A549 (cell line): ENCODE results near the gene ESPNL. TPM values are rescaled to one million over a fixed set of nuclear protein-coding genes. Genes with fewer than 3 reads are reported as not detected.

Experiments
- ATAC-seq, 2 experiments: fragments of 200-7000 bp in 1 of 2; fragments of >200 bp in 1 of 2; cut with Nextera tagmentation in 1 of 2; cut with Tn5 transposase in 1 of 2; 3 replicates each; pipeline versions ENCODE4 v1.8.0 to v1.9.1; 2018 to 2020; ENCODE audit warnings: mild to moderate bottlenecking in 1 of 2, moderate library complexity in 1 of 2
- CTCF ChIA-PET: fragments of 300-600 bp; sonication (Branson Sonifier 250); formaldehyde crosslinking; extraction: SDS; loops from one replicate; lab custom pipeline; 2021; ENCODE audit warnings: antibody characterized with exemption, inconsistent platforms; lab: Yijun Ruan, JAX
- POLR2A ChIA-PET: fragments of 350-600 bp; formaldehyde crosslinking; extraction: SDS; loops from one replicate; lab custom pipeline; 2021; ENCODE audit warnings: antibody characterized with exemption, inconsistent platforms; lab: Yijun Ruan, JAX
- DNase-seq, 2 experiments: peaks; one replicate each; pipeline versions ENCODE4 v3.0.0 to v3.0.0-alpha.2; 2011 to 2016; ENCODE audit warnings: low read depth in 1 of 2, low spot score in 1 of 2
- FAIRE-seq: peaks from 2 replicates; lab custom pipeline; 2011; peaks lifted over from hg19 to GRCh38; lab: Jason Lieb, UNC
- H3K27ac ChIP-seq, 2 experiments: fragments of >200 bp; sonication (Bioruptor Twin); formaldehyde crosslinking; 3 replicates each; pipeline ENCODE4 v1.5.1; 2016 to 2017
- H3K4me1 ChIP-seq: fragments of >200 bp; sonication (Bioruptor Twin); formaldehyde crosslinking; 3 replicates; pipeline ENCODE4 v1.6.1; 2016
- H3K4me2 ChIP-seq: fragments of >200 bp; sonication (Bioruptor Twin); formaldehyde crosslinking; 3 replicates; pipeline ENCODE4 v1.6.1; 2016
- H3K4me3 ChIP-seq: fragments of >200 bp; sonication (Bioruptor Twin); formaldehyde crosslinking; 3 replicates; pipeline ENCODE4 v1.5.1; 2016
- H3K9me3 ChIP-seq: fragments of >200 bp; sonication (Bioruptor Twin); formaldehyde crosslinking; 3 replicates; pipeline ENCODE4 v1.6.1; 2016
- BHLHE40 ChIP-seq: IDR thresholded peaks from 2 replicates; pipeline ENCODE4 v1.6.1; 2012; ENCODE audit warnings: low read depth, low read length, inconsistent platforms
- CBX8 ChIP-seq: fragments of 200-600 bp; sonication (generic); IDR thresholded peaks from 2 replicates; pipeline ENCODE4 v1.6.1; 2016
- CHD2 ChIP-seq: fragments of 150-350 bp; IDR thresholded peaks from 2 replicates; pipeline ENCODE4 v1.6.1; 2014; ENCODE audit warnings: low read length; ENCODE audit not compliant: partially characterized antibody
- CHD4 ChIP-seq: fragments of 200-600 bp; sonication (generic); IDR thresholded peaks from 2 replicates; pipeline ENCODE4 v1.6.1; 2016; ENCODE audit warnings: antibody characterized with exemption, mild to moderate bottlenecking, borderline replicate concordance
- EHF ChIP-seq: fragments of 250-450 bp; sonication (Bioruptor Pico); IDR thresholded peaks from 2 replicates; pipeline ENCODE4 v1.5.0; 2020; ENCODE audit warnings: mild to moderate bottlenecking
- EP300 ChIP-seq, 2 experiments: fragments of >200 bp; sonication (Bioruptor Twin); formaldehyde crosslinking; IDR thresholded peaks; 2 replicates in 1 of 2; 3 replicates in 1 of 2; pipeline ENCODE4 v1.6.1; 2016 to 2017
- FOSB ChIP-seq: fragments of 250-450 bp; sonication (Bioruptor Pico); IDR thresholded peaks from 2 replicates; pipeline ENCODE4 v1.5.0; 2020; ENCODE audit warnings: mild to moderate bottlenecking, moderate library complexity
- FOSL2 ChIP-seq, 2 experiments: fragments of 450-650 bp in 1 of 2; fragments of >200 bp in 1 of 2; sonication (Bioruptor Twin) in 1 of 2; formaldehyde crosslinking; IDR thresholded peaks; 2 replicates each; pipeline versions ENCODE4 v1.5.0 to v1.6.1; 2016 to 2020; ENCODE audit warnings: mild to moderate bottlenecking in 1 of 2, moderate library complexity in 1 of 2
- HOXA7 ChIP-seq: fragments of 250-450 bp; sonication (Bioruptor Pico); IDR thresholded peaks from 2 replicates; pipeline ENCODE4 v1.5.0; 2020; ENCODE audit warnings: mild to moderate bottlenecking, moderate library complexity
- JUNB ChIP-seq: fragments of >200 bp; sonication (Bioruptor Twin); formaldehyde crosslinking; IDR thresholded peaks from 2 replicates; pipeline ENCODE4 v1.6.1; 2016
- MAFK ChIP-seq: fragments of 450-650 bp; IDR thresholded peaks from 2 replicates; pipeline ENCODE4 v1.6.1; 2014; ENCODE audit not compliant: partially characterized antibody
- MYC ChIP-seq: IDR thresholded peaks from 2 replicates; pipeline ENCODE4 v1.6.1; 2012; ENCODE audit warnings: mild to moderate bottlenecking, inconsistent platforms, low read length, improper control_type of control experiment, borderline replicate concordance
- NFE2L2 ChIP-seq: fragments of 150-350 bp; conservative IDR thresholded peaks from 2 replicates; pipeline ENCODE4 v1.6.1; 2014; ENCODE audit warnings: low read length
- POLR2A ChIP-seq: IDR thresholded peaks from 2 replicates; pipeline ENCODE4 v1.6.1; 2012; ENCODE audit warnings: mild to moderate bottlenecking, low read length
- RARB ChIP-seq: fragments of 250-450 bp; sonication (Bioruptor Pico); IDR thresholded peaks from 2 replicates; pipeline ENCODE4 v1.8.0; 2021; ENCODE audit warnings: mild to moderate bottlenecking, moderate library complexity
- RNF2 ChIP-seq: fragments of 200-600 bp; sonication (generic); IDR thresholded peaks from 2 replicates; pipeline ENCODE4 v1.6.1; 2016; ENCODE audit warnings: low read depth, mild to moderate bottlenecking, antibody characterized with exemption, moderate library complexity, borderline replicate concordance
- TFCP2L1 ChIP-seq: fragments of 250-450 bp; sonication (Bioruptor Pico); IDR thresholded peaks from 2 replicates; pipeline ENCODE4 v1.5.0; 2021; ENCODE audit warnings: mild to moderate bottlenecking
- ZC3H11A ChIP-seq: fragments of 450-650 bp; IDR thresholded peaks from 2 replicates; pipeline ENCODE4 v1.6.1; 2014; ENCODE audit warnings: antibody characterized with exemption, mild to moderate bottlenecking
- ZNF302 ChIP-seq: fragments of 250-450 bp; sonication (Bioruptor Pico); IDR thresholded peaks from 2 replicates; pipeline ENCODE4 v1.9.0; 2021; ENCODE audit warnings: inconsistent platforms, mild to moderate bottlenecking, moderate library complexity
- ZSCAN20 ChIP-seq: fragments of 250-450 bp; sonication (Bioruptor Pico); IDR thresholded peaks from 2 replicates; pipeline ENCODE4 v1.8.0; 2022; ENCODE audit warnings: mild to moderate bottlenecking, moderate library complexity
- WGBS: methylation state at CpG from one replicate; pipeline ENCODE4 v1.1.6; 2017; ENCODE audit errors: missing lambda C conversion rate; 5-methylcytosine and 5-hydroxymethylcytosine counted together
- polyA plus RNA-seq, 4 experiments: library from polyadenylated mRNA; depleted of rRNA in 3 of 4; stranded (reverse); fragments of >200 nt; fragmentation: RNase III in 1 of 4; extraction: RNeasy Plus Mini Kit Qiagen cat#74134 plus additional on column Dnase treatment in 1 of 4; gene quantifications; 2 replicates in 3 of 4; 3 replicates in 1 of 4; pipeline ENCODE4 v1.2.3, GENCODE V29; 2011 to 2017
- TF ChIP-seq, protein P1 (sequence below): fragments of >200 bp; sonication (Bioruptor Twin); formaldehyde crosslinking; IDR thresholded peaks from 3 replicates; pipeline ENCODE4 v1.5.1; 2016
- TF ChIP-seq, protein P2 (sequence below): IDR thresholded peaks from 2 replicates; pipeline ENCODE4 v1.6.1; 2012; ENCODE audit warnings: low read depth, borderline replicate concordance
- TF ChIP-seq, protein P3 (sequence below): fragments of 150-350 bp; IDR thresholded peaks from 2 replicates; pipeline ENCODE4 v1.6.1; 2014; ENCODE audit warnings: low read depth, mild to moderate bottlenecking, low read length
- TF ChIP-seq, protein P4 (sequence below): fragments of 250-450 bp; sonication (Bioruptor Pico); IDR thresholded peaks from 2 replicates; pipeline ENCODE4 v1.5.0; 2021; ENCODE audit warnings: mild to moderate bottlenecking, moderate library complexity, borderline replicate concordance
- TF ChIP-seq, protein P5 (sequence below): fragments of >200 bp; sonication (Bioruptor Twin); formaldehyde crosslinking; IDR thresholded peaks from 3 replicates; pipeline ENCODE4 v1.6.1; 2016

ESPNL gene
- polyA plus RNA-seq, 2 of the 4 experiments (the other 2 are of a cell fraction) = 0.04 to 0.22 TPM

DNA sequence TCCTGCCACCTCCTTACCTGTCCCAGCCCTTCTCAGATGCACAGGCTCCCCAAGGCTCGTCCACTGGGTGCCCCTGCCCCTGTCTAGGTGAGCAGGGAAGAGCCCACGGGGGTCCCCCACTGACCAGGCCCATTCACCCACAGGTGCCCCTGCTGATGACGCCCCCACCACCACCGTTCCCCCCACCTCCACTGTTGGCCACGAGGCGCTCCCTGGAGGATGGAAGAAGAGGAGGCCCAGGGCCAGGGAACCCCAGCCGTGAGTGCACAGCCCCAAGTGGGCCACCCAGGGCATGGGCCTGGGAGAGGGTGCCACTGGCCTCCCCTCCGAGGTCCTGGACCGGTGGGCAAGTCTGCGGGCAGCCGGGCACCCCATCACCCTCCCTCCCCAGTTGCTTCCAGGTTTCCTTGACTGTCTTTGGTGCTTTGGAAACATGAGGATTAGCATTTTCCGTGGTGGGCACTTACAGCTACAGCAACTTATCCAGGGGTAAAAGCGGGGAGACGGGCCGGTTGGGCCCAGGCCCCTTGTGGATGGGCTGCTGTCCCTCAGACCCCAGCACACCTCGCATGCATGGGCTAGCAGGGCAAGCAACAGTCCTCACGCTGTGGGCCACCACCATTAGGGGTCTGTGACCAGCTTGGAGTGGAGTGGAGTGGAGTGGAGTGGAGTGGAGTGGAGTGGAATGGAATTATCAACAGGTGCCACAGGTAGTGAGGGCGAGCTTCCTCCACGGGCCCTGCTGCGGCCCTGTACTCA, 25.2 kb downstream of the ESPNL start:
- CTCF ChIA-PET = no interaction called here
- DNase-seq = no peak
- no peak overlapping the region for H3K4me2 ChIP-seq
- H3K4me3 ChIP-seq = no peak overlapping the region
- POLR2A ChIA-PET = no interaction called here
- H3K9me3 ChIP-seq = no peaks in the 10 kb centered on the region
- no peak overlapping the region for H3K27ac ChIP-seq
- 79% methylated on average over 15 of the region's 20 CpGs for WGBS
- no peak for FAIRE-seq
- no peaks in the 10 kb centered on the region for H3K4me1 ChIP-seq
- no peak for ATAC-seq
- TF ChIP-seq POLR2A (no peak), MAFK (no peak), HOXA7 (CRISPR knock-in tag) (no peak), CHD2 (no peak), RNF2 (no peak), BHLHE40 (no peak), TFCP2L1 (no peak), RARB (no peak), MYC (no peak), EHF (CRISPR knock-in tag) (no peak), FOSL2 (IDR thresholded peaks at IDR 0.05) (no peak), FOSL2 (CRISPR knock-in tag; IDR thresholded peaks at IDR 0.05) (no peak), EP300 (IDR thresholded peaks at IDR 0.05) (no peak), NFE2L2 (no peak), ZNF302 (CRISPR knock-in tag) (no peak), CHD4 (no peak), CBX8 (no peak), ZC3H11A (no peak)
- TF ChIP-seq, protein P1, sequence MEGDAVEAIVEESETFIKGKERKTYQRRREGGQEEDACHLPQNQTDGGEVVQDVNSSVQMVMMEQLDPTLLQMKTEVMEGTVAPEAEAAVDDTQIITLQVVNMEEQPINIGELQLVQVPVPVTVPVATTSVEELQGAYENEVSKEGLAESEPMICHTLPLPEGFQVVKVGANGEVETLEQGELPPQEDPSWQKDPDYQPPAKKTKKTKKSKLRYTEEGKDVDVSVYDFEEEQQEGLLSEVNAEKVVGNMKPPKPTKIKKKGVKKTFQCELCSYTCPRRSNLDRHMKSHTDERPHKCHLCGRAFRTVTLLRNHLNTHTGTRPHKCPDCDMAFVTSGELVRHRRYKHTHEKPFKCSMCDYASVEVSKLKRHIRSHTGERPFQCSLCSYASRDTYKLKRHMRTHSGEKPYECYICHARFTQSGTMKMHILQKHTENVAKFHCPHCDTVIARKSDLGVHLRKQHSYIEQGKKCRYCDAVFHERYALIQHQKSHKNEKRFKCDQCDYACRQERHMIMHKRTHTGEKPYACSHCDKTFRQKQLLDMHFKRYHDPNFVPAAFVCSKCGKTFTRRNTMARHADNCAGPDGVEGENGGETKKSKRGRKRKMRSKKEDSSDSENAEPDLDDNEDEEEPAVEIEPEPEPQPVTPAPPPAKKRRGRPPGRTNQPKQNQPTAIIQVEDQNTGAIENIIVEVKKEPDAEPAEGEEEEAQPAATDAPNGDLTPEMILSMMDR = no peak
- TF ChIP-seq, protein P2, sequence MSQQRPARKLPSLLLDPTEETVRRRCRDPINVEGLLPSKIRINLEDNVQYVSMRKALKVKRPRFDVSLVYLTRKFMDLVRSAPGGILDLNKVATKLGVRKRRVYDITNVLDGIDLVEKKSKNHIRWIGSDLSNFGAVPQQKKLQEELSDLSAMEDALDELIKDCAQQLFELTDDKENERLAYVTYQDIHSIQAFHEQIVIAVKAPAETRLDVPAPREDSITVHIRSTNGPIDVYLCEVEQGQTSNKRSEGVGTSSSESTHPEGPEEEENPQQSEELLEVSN = no peak
- TF ChIP-seq, protein P3, sequence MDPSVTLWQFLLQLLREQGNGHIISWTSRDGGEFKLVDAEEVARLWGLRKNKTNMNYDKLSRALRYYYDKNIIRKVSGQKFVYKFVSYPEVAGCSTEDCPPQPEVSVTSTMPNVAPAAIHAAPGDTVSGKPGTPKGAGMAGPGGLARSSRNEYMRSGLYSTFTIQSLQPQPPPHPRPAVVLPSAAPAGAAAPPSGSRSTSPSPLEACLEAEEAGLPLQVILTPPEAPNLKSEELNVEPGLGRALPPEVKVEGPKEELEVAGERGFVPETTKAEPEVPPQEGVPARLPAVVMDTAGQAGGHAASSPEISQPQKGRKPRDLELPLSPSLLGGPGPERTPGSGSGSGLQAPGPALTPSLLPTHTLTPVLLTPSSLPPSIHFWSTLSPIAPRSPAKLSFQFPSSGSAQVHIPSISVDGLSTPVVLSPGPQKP = no peak

DNA sequence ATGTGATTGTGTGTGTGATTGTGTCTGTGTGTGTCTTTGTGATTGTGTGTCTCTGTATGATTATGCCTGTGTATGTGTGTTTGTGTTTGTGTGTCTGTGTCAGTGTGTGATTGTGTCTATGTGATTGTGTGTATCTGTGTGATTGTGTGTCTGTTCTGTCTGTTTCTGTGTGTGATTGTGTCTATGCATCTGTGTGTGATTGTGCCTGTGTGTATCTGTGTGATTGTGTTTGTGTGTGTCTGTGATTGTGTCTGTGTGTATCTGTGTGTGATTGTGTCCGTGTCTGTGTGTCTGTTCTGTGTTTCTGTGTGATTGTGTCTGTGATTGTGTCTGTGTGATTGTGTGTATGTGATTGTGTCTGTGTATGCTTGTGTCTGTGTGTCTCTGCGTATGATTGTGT, 26.2 kb downstream of the ESPNL start:
- FAIRE-seq = no peak
- 84% methylated on average over 2 of the region's 2 CpGs for WGBS
- TF ChIP-seq, protein P4, sequence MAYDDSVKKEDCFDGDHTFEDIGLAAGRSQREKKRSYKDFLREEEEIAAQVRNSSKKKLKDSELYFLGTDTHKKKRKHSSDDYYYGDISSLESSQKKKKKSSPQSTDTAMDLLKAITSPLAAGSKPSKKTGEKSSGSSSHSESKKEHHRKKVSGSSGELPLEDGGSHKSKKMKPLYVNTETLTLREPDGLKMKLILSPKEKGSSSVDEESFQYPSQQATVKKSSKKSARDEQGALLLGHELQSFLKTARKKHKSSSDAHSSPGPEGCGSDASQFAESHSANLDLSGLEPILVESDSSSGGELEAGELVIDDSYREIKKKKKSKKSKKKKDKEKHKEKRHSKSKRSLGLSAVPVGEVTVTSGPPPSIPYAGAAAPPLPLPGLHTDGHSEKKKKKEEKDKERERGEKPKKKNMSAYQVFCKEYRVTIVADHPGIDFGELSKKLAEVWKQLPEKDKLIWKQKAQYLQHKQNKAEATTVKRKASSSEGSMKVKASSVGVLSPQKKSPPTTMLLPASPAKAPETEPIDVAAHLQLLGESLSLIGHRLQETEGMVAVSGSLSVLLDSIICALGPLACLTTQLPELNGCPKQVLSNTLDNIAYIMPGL (CRISPR knock-in tag) = no peak
- TF ChIP-seq TFCP2L1 (no peak), ZNF302 (CRISPR knock-in tag) (no peak), FOSB (no peak), ZSCAN20 (CRISPR knock-in tag) (no peak), CHD2 (no peak), JUNB (no peak)
- TF ChIP-seq, protein P5, sequence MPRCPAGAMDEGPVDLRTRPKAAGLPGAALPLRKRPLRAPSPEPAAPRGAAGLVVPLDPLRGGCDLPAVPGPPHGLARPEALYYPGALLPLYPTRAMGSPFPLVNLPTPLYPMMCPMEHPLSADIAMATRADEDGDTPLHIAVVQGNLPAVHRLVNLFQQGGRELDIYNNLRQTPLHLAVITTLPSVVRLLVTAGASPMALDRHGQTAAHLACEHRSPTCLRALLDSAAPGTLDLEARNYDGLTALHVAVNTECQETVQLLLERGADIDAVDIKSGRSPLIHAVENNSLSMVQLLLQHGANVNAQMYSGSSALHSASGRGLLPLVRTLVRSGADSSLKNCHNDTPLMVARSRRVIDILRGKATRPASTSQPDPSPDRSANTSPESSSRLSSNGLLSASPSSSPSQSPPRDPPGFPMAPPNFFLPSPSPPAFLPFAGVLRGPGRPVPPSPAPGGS = no peak
- TF ChIP-seq, all 56 proteins: peak for 0
- CTCF ChIA-PET = no interaction called here
- DNase-seq (no peak), ATAC-seq (no peak)
- POLR2A ChIA-PET = no interaction called here
- Histone ChIP-seq H3K4me2 (no peak overlapping the region), H3K27ac (no peak overlapping the region), H3K9me3 (no peaks in the 10 kb centered on the region), H3K4me3 (no peak overlapping the region), H3K4me1 (no peaks in the 10 kb centered on the region)
